WTC11 (cell line): ENCODE measurements around the gene C19orf47.

ENCODE experiments used
- TEAD1 ChIP-seq: sonication (generic); formaldehyde crosslinking; IDR thresholded peaks from 2 replicates; pipeline ENCODE4 v1.8.0; 2022; ENCODE audit warnings: mild to moderate bottlenecking, missing genetic modification reagents
- ZNF263 ChIP-seq: sonication (generic); formaldehyde crosslinking; IDR thresholded peaks from 2 replicates; pipeline ENCODE4 v1.8.1; 2022; ENCODE audit warnings: low read depth, mild to moderate bottlenecking, moderate library complexity, missing genetic modification reagents
- ZNF416 ChIP-seq: fragments of 250-450 bp; sonication (Bioruptor Pico); IDR thresholded peaks from 2 replicates; pipeline ENCODE4 v1.9.0; 2021; ENCODE audit warnings: mild to moderate bottlenecking, inconsistent platforms
- TF ChIP-seq, protein P1 (sequence below): sonication (generic); formaldehyde crosslinking; IDR thresholded peaks from 2 replicates; pipeline ENCODE4 v1.8.1; 2023; ENCODE audit warnings: mild to moderate bottlenecking, missing genetic modification reagents, moderate library complexity

DNA sequence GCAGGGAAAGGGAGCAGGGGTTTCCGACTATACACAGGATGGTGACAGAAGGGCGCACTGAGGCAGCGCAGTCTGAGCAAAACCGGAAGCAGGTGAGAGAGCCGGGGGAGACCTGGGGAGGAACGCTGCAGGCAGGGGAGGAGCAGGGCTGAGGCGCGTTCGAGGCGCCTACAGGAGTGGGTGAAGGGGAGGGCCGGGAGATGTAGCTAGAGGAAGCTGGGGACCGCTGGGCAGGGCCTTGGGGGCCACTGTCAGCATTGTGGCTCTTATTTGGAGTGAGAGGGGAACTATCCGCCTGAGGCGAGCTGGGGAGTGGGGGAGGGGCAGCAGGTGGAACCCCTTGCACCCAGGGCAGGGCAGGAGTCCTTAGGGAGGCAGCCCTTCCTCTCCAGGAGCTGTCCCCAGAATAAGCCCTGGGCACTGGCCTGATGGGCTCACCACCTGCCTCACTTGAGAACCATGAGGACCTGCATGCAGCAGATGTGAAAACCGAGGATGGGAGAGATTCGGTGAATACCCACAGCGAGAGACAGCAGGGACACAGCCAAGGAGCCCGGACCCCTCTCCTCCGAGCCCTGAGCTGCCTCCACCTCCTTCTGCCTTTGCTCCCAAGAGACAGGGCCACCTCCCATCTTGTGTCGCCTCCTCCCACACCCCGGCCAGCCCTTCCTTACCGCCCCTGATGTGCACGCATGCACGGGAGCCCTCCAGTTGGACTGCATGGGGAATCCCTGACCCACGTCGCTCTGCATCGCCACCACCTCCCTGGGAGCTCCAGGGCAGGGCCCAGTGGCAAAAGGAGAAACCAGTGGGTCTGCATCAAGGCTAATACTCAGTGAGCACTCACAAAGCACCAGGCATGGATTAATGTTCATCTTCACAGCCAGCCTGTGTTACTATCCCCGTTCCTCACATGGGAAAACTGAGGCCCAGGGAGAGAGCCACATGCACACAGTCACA lies 73.3 kb downstream of the C19orf47 start:
- TF ChIP-seq ZNF263 (CRISPR knock-in tag) = no peak
- TF ChIP-seq ZNF416 (CRISPR knock-in tag) = no peak
- TF ChIP-seq, protein P1, sequence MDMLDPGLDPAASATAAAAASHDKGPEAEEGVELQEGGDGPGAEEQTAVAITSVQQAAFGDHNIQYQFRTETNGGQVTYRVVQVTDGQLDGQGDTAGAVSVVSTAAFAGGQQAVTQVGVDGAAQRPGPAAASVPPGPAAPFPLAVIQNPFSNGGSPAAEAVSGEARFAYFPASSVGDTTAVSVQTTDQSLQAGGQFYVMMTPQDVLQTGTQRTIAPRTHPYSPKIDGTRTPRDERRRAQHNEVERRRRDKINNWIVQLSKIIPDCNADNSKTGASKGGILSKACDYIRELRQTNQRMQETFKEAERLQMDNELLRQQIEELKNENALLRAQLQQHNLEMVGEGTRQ = no peak
- TF ChIP-seq TEAD1 (CRISPR knock-in tag) = no peak
